A673 (cell line): ENCODE measurements around the gene MATN4.

Source experiments
- EZH2 ChIP-seq: fragments of 200-600 bp; sonication (generic); IDR thresholded peaks from 2 replicates; pipeline ENCODE4 v1.6.1; 2017; ENCODE audit warnings: borderline replicate concordance, low read depth, mild to moderate bottlenecking, mixed read lengths, antibody characterized with exemption, low read length; ENCODE audit not compliant: poor library complexity, severe bottlenecking
- TF ChIP-seq, protein P1 (sequence below): fragments of 300-800, 200-600 bp; sonication (generic); conservative IDR thresholded peaks from 2 replicates; pipeline ENCODE4 v1.5.1; 2017; ENCODE audit warnings: low read depth, mild to moderate bottlenecking, antibody characterized with exemption, low read length, moderate library complexity, mixed read lengths

DNA sequence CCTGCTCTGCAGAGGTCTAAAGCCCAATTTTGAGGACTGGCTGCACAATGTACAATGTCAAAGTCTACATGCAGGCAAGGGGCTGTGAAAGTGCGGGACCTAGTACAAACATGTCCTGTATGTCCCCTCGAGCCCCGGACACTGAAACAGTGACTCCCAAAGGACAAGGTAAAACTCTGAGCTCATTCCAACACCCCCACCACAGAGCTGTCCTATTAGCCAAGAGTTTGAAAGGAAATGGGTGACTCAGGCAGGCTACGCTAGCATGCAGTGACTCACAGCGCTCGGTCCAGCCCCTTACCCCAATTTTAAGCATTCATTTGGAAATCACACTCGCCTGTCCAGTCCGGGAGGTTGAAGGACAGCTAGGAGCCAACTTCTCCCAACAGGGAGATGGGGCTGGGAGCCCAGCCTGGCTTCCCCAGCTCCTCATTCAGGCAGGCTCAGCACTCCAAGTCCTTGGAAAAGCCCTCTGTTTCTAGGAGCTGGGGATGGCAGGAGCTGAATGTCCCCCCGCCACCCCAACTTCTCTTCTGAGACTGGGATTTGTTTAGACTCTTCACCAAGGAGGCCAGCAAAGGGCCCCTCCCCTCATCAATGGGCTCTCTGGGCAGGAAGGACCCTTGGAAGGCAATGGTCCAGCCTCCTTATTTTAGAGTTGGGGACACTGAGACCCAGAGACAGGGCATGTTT, 36.2 kb upstream of the MATN4 start:
- TF ChIP-seq, protein P1, sequence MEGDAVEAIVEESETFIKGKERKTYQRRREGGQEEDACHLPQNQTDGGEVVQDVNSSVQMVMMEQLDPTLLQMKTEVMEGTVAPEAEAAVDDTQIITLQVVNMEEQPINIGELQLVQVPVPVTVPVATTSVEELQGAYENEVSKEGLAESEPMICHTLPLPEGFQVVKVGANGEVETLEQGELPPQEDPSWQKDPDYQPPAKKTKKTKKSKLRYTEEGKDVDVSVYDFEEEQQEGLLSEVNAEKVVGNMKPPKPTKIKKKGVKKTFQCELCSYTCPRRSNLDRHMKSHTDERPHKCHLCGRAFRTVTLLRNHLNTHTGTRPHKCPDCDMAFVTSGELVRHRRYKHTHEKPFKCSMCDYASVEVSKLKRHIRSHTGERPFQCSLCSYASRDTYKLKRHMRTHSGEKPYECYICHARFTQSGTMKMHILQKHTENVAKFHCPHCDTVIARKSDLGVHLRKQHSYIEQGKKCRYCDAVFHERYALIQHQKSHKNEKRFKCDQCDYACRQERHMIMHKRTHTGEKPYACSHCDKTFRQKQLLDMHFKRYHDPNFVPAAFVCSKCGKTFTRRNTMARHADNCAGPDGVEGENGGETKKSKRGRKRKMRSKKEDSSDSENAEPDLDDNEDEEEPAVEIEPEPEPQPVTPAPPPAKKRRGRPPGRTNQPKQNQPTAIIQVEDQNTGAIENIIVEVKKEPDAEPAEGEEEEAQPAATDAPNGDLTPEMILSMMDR = no peak
- TF ChIP-seq EZH2 = no peak
